Neural cell (in vitro differentiated cells): ENCODE data around the gene CDC34. TPM values are rescaled to one million over a fixed set of nuclear protein-coding genes. Genes with fewer than 3 reads are reported as not detected.

Source experiments
- H2AFZ ChIP-seq: fragments of 200-600, 300-800 bp; sonication (generic), shearing (Covaris generic); 2 replicates; pipeline ENCODE4 v1.6.0; 2014; ENCODE audit warnings: low read depth, mild to moderate bottlenecking, antibody characterized with exemption, low read length, moderate library complexity
- H3F3A ChIP-seq: fragments of 200-600 bp; shearing (Covaris generic); 2 replicates; pipeline ENCODE4 v1.6.1; 2016; ENCODE audit warnings: mild to moderate bottlenecking, moderate library complexity, mixed read lengths, antibody characterized with exemption, low read length; ENCODE audit not compliant: insufficient read depth, poor library complexity, severe bottlenecking
- H3K27ac ChIP-seq: fragments of 200-600, 300-800 bp; sonication (generic), shearing (Covaris generic); 2 replicates; pipeline ENCODE4 v1.5.1; 2014; ENCODE audit warnings: mild to moderate bottlenecking, low read length, moderate library complexity
- H3K27me3 ChIP-seq: fragments of 300-800, 200-600 bp; sonication (generic), shearing (Covaris generic); 2 replicates; pipeline ENCODE4 v1.6.0; 2014; ENCODE audit warnings: mild to moderate bottlenecking, low read depth, low read length, moderate library complexity; ENCODE audit not compliant: insufficient read depth
- H3K36me3 ChIP-seq: fragments of 300-800, 200-600 bp; sonication (generic), shearing (Covaris generic); 2 replicates; pipeline ENCODE4 v1.5.1; 2014; ENCODE audit warnings: mild to moderate bottlenecking, antibody characterized with exemption, low read length, moderate library complexity; ENCODE audit not compliant: insufficient read depth
- H3K4me2 ChIP-seq: fragments of 300-800, 200-600 bp; sonication (generic), shearing (Covaris generic); 2 replicates; pipeline ENCODE4 v1.6.0; 2014; ENCODE audit warnings: mild to moderate bottlenecking, low read length
- H3K4me3 ChIP-seq: fragments of 300-800, 200-600 bp; sonication (generic), shearing (Covaris generic); 2 replicates; pipeline ENCODE4 v1.5.1; 2014; ENCODE audit warnings: mild to moderate bottlenecking, low read length, moderate library complexity
- H3K79me2 ChIP-seq: fragments of 200-600 bp; shearing (Covaris generic); replicated peaks from 2 replicates; pipeline ENCODE4 v1.6.0; 2014; ENCODE audit warnings: mild to moderate bottlenecking, low read length, moderate library complexity; ENCODE audit not compliant: insufficient read depth
- H3K9ac ChIP-seq: fragments of 300-800, 200-600 bp; sonication (generic), shearing (Covaris generic); 2 replicates; pipeline ENCODE4 v1.6.1; 2016; ENCODE audit warnings: mild to moderate bottlenecking, low read length, mixed read lengths
- H3K9me2 ChIP-seq: fragments of 200-600 bp; shearing (Covaris generic); 2 replicates; pipeline ENCODE4 v1.6.1; 2016; ENCODE audit warnings: mild to moderate bottlenecking, low read length, mixed read lengths; ENCODE audit not compliant: insufficient read depth
- H3K9me3 ChIP-seq: fragments of 200-600, 300-800 bp; sonication (generic), shearing (Covaris generic); 2 replicates; pipeline ENCODE4 v1.6.1; 2016; ENCODE audit warnings: mild to moderate bottlenecking, mixed run types, low read length, moderate library complexity, mixed read lengths
- H4K20me1 ChIP-seq: fragments of 200-600 bp; shearing (Covaris generic); 2 replicates; pipeline ENCODE4 v1.6.1; 2016; ENCODE audit warnings: mild to moderate bottlenecking, mixed run types; ENCODE audit not compliant: insufficient read depth
- EP300 ChIP-seq: fragments of 450-650 bp; conservative IDR thresholded peaks from 2 replicates; pipeline ENCODE4 v1.6.1; 2014; ENCODE audit warnings: antibody characterized with exemption, mild to moderate bottlenecking, moderate library complexity; ENCODE audit not compliant: poor library complexity, severe bottlenecking
- MXI1 ChIP-seq: fragments of 450-650 bp; conservative IDR thresholded peaks from 2 replicates; pipeline ENCODE4 v1.6.1; 2014; ENCODE audit warnings: antibody characterized with exemption, mild to moderate bottlenecking; ENCODE audit not compliant: poor library complexity, severe bottlenecking
- POLR2AphosphoS5 ChIP-seq: IDR thresholded peaks from 2 replicates; pipeline ENCODE4 v1.6.1; 2012
- RAD21 ChIP-seq: fragments of 450-650 bp; conservative IDR thresholded peaks from 2 replicates; pipeline ENCODE4 v1.6.1; 2014; ENCODE audit warnings: antibody characterized with exemption, mild to moderate bottlenecking, moderate library complexity
- SMC3 ChIP-seq: fragments of 450-650 bp; conservative IDR thresholded peaks from 2 replicates; pipeline ENCODE4 v1.6.1; 2014; ENCODE audit warnings: antibody characterized with exemption, mild to moderate bottlenecking, moderate library complexity; ENCODE audit not compliant: poor library complexity
- TAF1 ChIP-seq: IDR thresholded peaks from 2 replicates; pipeline ENCODE4 v1.6.1; 2012; ENCODE audit warnings: low read depth
- polyA plus RNA-seq: library from polyadenylated mRNA; depleted of rRNA; stranded (reverse); fragments of >200 nt; gene quantifications from 2 replicates; pipeline ENCODE4 v1.2.3, GENCODE V29; 2014
- TF ChIP-seq, protein P1 (sequence below): IDR thresholded peaks from 2 replicates; pipeline ENCODE4 v1.6.1; 2012; ENCODE audit warnings: borderline replicate concordance
- TF ChIP-seq, protein P2 (sequence below): fragments of 450-650 bp; IDR thresholded peaks from 2 replicates; pipeline ENCODE4 v1.5.1; 2014; ENCODE audit warnings: antibody characterized with exemption, mild to moderate bottlenecking, moderate library complexity; ENCODE audit not compliant: poor library complexity, severe bottlenecking

CDC34 gene
- polyA plus RNA-seq, 1 donor from 2014 or later = 155 TPM

DNA sequence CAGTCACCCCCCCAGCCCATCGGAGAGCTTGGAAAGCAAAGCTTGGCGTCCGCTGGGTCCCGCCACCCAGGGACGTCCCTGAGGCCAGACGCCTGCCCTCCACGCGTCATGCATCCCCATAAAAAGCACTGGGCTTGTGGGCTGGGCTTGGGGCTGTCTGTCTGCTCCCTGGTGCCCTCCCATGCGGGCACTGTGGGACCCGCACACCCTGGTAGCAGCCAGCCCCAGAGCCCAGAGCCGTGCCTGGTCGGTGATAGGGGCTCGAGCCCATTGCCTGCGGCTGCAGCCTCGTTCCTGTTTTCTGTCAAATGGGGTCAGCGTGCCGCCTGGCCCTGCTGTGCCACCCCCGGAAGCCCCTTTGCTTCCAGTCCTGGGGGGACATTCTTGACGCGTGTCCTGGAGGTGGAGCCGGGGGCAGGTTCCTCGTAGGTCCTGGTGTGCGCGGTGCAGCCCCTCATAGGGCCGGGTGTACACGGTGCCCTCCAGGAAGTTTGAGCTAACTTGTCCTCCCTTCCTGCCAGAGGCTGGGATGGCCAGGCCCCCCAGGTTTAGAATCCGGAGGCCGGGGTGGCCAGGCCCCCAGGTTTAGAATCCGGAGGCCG lies 8.0 kb downstream of the CDC34 start:
- Histone ChIP-seq H3K79me2 (peaks cover 6% of the 10 kb centered on the region), H3F3A (no peaks in the 10 kb centered on the region), H3K4me2 (no peak overlapping the region), H3K27me3 (no peaks in the 10 kb centered on the region), H3K36me3 (no peaks in the 10 kb centered on the region), H2AFZ (no peak overlapping the region), H3K9ac (no peak overlapping the region), H3K9me2 (no peaks in the 10 kb centered on the region), H3K9me3 (no peaks in the 10 kb centered on the region), H3K27ac (no peak overlapping the region), H4K20me1 (peaks cover 3% of the 10 kb centered on the region), H3K4me3 (no peak overlapping the region)
- TF ChIP-seq RAD21 (no peak), MXI1 (no peak), POLR2AphosphoS5 (no peak), SMC3 (no peak), EP300 (no peak), TAF1 (no peak)
- TF ChIP-seq, protein P1, sequence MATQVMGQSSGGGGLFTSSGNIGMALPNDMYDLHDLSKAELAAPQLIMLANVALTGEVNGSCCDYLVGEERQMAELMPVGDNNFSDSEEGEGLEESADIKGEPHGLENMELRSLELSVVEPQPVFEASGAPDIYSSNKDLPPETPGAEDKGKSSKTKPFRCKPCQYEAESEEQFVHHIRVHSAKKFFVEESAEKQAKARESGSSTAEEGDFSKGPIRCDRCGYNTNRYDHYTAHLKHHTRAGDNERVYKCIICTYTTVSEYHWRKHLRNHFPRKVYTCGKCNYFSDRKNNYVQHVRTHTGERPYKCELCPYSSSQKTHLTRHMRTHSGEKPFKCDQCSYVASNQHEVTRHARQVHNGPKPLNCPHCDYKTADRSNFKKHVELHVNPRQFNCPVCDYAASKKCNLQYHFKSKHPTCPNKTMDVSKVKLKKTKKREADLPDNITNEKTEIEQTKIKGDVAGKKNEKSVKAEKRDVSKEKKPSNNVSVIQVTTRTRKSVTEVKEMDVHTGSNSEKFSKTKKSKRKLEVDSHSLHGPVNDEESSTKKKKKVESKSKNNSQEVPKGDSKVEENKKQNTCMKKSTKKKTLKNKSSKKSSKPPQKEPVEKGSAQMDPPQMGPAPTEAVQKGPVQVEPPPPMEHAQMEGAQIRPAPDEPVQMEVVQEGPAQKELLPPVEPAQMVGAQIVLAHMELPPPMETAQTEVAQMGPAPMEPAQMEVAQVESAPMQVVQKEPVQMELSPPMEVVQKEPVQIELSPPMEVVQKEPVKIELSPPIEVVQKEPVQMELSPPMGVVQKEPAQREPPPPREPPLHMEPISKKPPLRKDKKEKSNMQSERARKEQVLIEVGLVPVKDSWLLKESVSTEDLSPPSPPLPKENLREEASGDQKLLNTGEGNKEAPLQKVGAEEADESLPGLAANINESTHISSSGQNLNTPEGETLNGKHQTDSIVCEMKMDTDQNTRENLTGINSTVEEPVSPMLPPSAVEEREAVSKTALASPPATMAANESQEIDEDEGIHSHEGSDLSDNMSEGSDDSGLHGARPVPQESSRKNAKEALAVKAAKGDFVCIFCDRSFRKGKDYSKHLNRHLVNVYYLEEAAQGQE = no peak
- TF ChIP-seq, protein P2, sequence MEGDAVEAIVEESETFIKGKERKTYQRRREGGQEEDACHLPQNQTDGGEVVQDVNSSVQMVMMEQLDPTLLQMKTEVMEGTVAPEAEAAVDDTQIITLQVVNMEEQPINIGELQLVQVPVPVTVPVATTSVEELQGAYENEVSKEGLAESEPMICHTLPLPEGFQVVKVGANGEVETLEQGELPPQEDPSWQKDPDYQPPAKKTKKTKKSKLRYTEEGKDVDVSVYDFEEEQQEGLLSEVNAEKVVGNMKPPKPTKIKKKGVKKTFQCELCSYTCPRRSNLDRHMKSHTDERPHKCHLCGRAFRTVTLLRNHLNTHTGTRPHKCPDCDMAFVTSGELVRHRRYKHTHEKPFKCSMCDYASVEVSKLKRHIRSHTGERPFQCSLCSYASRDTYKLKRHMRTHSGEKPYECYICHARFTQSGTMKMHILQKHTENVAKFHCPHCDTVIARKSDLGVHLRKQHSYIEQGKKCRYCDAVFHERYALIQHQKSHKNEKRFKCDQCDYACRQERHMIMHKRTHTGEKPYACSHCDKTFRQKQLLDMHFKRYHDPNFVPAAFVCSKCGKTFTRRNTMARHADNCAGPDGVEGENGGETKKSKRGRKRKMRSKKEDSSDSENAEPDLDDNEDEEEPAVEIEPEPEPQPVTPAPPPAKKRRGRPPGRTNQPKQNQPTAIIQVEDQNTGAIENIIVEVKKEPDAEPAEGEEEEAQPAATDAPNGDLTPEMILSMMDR = no peak

DNA sequence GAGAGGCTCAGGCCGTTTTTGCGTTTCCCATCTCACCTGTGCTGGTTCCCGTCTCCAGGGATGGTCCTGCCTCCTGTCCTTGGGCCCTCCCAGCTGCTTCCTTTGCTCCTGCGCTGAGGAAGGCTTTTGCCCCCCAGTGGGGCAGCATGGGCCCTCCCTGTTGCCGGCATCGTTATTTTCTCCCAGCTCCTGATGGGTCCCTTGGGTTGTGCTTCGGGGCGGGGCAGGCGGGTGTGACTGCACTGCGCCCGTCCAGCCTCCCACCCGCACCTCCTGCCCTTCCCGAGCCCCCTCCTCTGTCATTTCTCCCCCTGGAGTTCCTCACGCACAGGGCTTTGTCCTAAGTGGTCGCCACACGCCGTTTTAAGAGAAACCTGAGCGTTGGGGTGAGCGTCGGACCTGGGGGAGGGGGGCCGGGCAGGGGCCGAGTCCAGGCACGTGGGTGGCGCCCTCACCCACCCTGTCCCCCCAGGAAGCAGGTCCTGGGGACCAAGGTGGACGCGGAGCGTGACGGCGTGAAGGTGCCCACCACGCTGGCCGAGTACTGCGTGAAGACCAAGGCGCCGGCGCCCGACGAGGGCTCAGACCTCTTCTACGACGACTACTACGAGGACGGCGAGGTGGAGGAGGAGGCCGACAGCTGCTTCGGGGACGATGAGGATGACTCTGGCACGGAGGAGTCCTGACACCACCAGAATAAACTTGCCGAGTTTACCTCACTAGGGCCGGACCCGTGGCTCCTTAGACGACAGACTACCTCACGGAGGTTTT lies 9.5 kb downstream of the CDC34 start:
- Histone ChIP-seq H3K27me3 (no peaks in the 10 kb centered on the region), H3K4me2 (no peak overlapping the region), H4K20me1 (no peaks in the 10 kb centered on the region), H3K36me3 (no peaks in the 10 kb centered on the region), H3K27ac (no peak overlapping the region), H2AFZ (no peak overlapping the region), H3K4me3 (no peak overlapping the region), H3F3A (no peaks in the 10 kb centered on the region), H3K9ac (no peak overlapping the region), H3K79me2 (no peaks in the 10 kb centered on the region), H3K9me2 (no peaks in the 10 kb centered on the region), H3K9me3 (no peaks in the 10 kb centered on the region)
- TF ChIP-seq POLR2AphosphoS5 (no peak), RAD21 (no peak), SMC3 (no peak)
- TF ChIP-seq, protein P1 = no peak
